B cell (primary cell): ENCODE results near the gene RALGAPA2. TPM values are rescaled to one million over a fixed set of nuclear protein-coding genes. Genes with fewer than 3 reads are reported as not detected.

ENCODE experiments used
- ATAC-seq: fragments of 200-7000 bp; cut with Tn5 transposase; one replicate; pipeline ENCODE4 v1.10.0; 2021; ENCODE audit warnings: low read depth, mild to moderate bottlenecking, moderate number of reproducible peaks, moderate library complexity
- CTCF ChIA-PET: fragments of 350-600 bp; sonication (Branson Sonifier 250); formaldehyde crosslinking; loops from one replicate; lab custom pipeline; 2021; ENCODE audit warnings: antibody characterized with exemption, inconsistent platforms; lab: Charles Lee
- POLR2A ChIA-PET: fragments of 350-600 bp; sonication (Branson Sonifier 250); formaldehyde crosslinking; loops from one replicate; lab custom pipeline; 2021; ENCODE audit warnings: antibody characterized with exemption; lab: Charles Lee
- DNase-seq: peaks from one replicate; pipeline ENCODE4 v3.0.0; 2013
- H2AFZ ChIP-seq: 2 replicates; pipeline ENCODE4 v1.6.1; 2012; ENCODE audit warnings: mild to moderate bottlenecking, low read depth, low read length; ENCODE audit not compliant: insufficient read depth, poor library complexity, severe bottlenecking
- H3K27ac ChIP-seq, 2 donors: 1 replicate in 1 of 2; 2 replicates in 1 of 2; pipeline ENCODE4 v1.5.1; 2012 to 2013; ENCODE audit warnings: low read length in 2 of 2, mild to moderate bottlenecking in 2 of 2, moderate library complexity in 1 of 2
- H3K27me3 ChIP-seq, 4 experiments: fragments of 200-600 bp in 1 of 4; sonication (generic) in 1 of 4; replicated peaks in 1 of 4; 1 replicate in 2 of 4; 2 replicates in 2 of 4; pipeline versions ENCODE4 v1.6.1 to v1.7.0; 2013 to 2016; ENCODE audit warnings: low read length in 3 of 4, mild to moderate bottlenecking in 2 of 4, mixed read lengths in 1 of 4, moderate library complexity in 1 of 4; ENCODE audit not compliant: insufficient read depth in 4 of 4, control insufficient read depth in 3 of 4; ENCODE audit errors: control extremely low read depth in 1 of 4
- H3K36me3 ChIP-seq, 2 experiments: replicated peaks in 1 of 2; 1 replicate in 1 of 2; 2 replicates in 1 of 2; pipeline versions ENCODE4 v1.6.1 to v1.7.1; 2013; ENCODE audit warnings: low read length in 1 of 2; ENCODE audit not compliant: insufficient read depth in 2 of 2, control insufficient read depth in 1 of 2; ENCODE audit errors: control extremely low read depth in 1 of 2, extremely low read depth in 1 of 2
- H3K4me1 ChIP-seq, 2 donors: fragments of 200-600 bp in 1 of 2; sonication (generic) in 1 of 2; 1 replicate in 1 of 2; 2 replicates in 1 of 2; pipeline versions ENCODE4 v1.5.1 to v1.6.1; 2013 to 2017; ENCODE audit warnings: low read length in 2 of 2; ENCODE audit not compliant: control insufficient read depth in 2 of 2, insufficient read depth in 2 of 2
- H3K4me2 ChIP-seq: replicated peaks from 2 replicates; pipeline ENCODE3; 2012; ENCODE audit warnings: mild to moderate bottlenecking, low read depth, low read length; ENCODE audit not compliant: poor library complexity, severe bottlenecking
- H3K4me3 ChIP-seq, 5 experiments: fragments of 200-600 bp in 1 of 5; sonication (generic) in 1 of 5; 1 replicate in 3 of 5; 2 replicates in 2 of 5; pipeline versions ENCODE4 v1.5.1 to v1.7.0; 2011 to 2016; ENCODE audit warnings: low read length in 4 of 5, mild to moderate bottlenecking in 4 of 5, low read depth in 2 of 5, control low read depth in 1 of 5, moderate library complexity in 1 of 5; ENCODE audit not compliant: insufficient read depth in 1 of 5; ENCODE audit errors: control extremely low read depth in 1 of 5, extremely low read depth in 1 of 5
- H3K79me2 ChIP-seq: fragments of 200-600 bp; sonication (generic); one replicate; pipeline ENCODE4 v1.6.0; 2016; ENCODE audit warnings: low read length; ENCODE audit not compliant: control insufficient read depth, insufficient read depth
- H3K9ac ChIP-seq: fragments of 200-600 bp; sonication (generic); 2 replicates; pipeline ENCODE4 v1.6.1; 2017; ENCODE audit warnings: mild to moderate bottlenecking, low read length, moderate library complexity
- H3K9me3 ChIP-seq, 3 donors: one replicate each; pipeline versions ENCODE4 v1.6.1 to v1.7.1; 2013; ENCODE audit warnings: low read length in 2 of 3; ENCODE audit not compliant: control insufficient read depth in 2 of 3, insufficient read depth in 1 of 3; ENCODE audit errors: control extremely low read depth in 1 of 3
- H4K20me1 ChIP-seq: 2 replicates; pipeline ENCODE4 v1.6.0; 2012; ENCODE audit warnings: mild to moderate bottlenecking, low read length; ENCODE audit not compliant: insufficient read depth, control insufficient read depth, poor library complexity, severe bottlenecking
- H3K27ac Mint-ChIP-seq: one replicate; pipeline ENCODE4 v1.8.0; 2021; ENCODE audit warnings: mixed read lengths
- H3K27me3 Mint-ChIP-seq: one replicate; pipeline ENCODE4 v1.8.0; 2021; ENCODE audit warnings: mixed read lengths
- H3K4me1 Mint-ChIP-seq: one replicate; pipeline ENCODE4 v1.8.0; 2021; ENCODE audit warnings: mixed read lengths
- H3K4me3 Mint-ChIP-seq: one replicate; pipeline ENCODE4 v1.8.0; 2021; ENCODE audit warnings: mixed read lengths
- H3K9me3 Mint-ChIP-seq: one replicate; pipeline ENCODE4 v1.8.0; 2022; ENCODE audit warnings: mixed read lengths; ENCODE audit not compliant: insufficient read depth
- CTCF ChIP-seq: fragments of 200-600 bp; IDR thresholded peaks from one replicate; pipeline ENCODE4 v1.8.0; 2022; ENCODE audit warnings: antibody characterized with exemption, mild to moderate bottlenecking
- EZH2 ChIP-seq: IDR thresholded peaks from 2 replicates; pipeline ENCODE4 v1.6.1; 2012; ENCODE audit warnings: borderline replicate concordance, low read depth, mild to moderate bottlenecking, moderate library complexity, low read length; ENCODE audit not compliant: insufficient read depth, poor library complexity, severe bottlenecking
- WGBS: methylation state at CpG from one replicate; pipeline ENCODE4 v1.1.5; 2013; ENCODE audit warnings: missing lambda C conversion rate; ENCODE audit not compliant: insufficient coverage; 5-methylcytosine and 5-hydroxymethylcytosine counted together
- intact Hi-C: fragments of 100-400 bp; cut with micrococcal nuclease; formaldehyde crosslinking; loops from one replicate; pipeline ENCODE4 v1.10.0; 2022
- polyA plus RNA-seq: library from polyadenylated mRNA; depleted of rRNA; stranded (reverse); fragments of >200 nt; gene quantifications from 2 replicates; pipeline ENCODE4 v1.2.3, GENCODE V29; 2012
- total RNA-seq, 2 donors: library from RNA; stranded (reverse); fragments of 120-200 nt in 1 of 2; gene quantifications; 1 replicate in 1 of 2; 2 replicates in 1 of 2; pipeline versions ENCODE4 v1.2.3 to v1.2.4, GENCODE V29; 2013 to 2022

The RALGAPA2 gene
- total and polyA plus RNA-seq, 2 donors (not counting 1 experiment from before 2014, with no cell fraction given) = 6.4 to 33.1 TPM

- H2AFZ ChIP-seq = no peak overlapping the region
- DNase-seq (no peak), ATAC-seq (no peak)
- CTCF ChIA-PET = interaction anchor here (0.7 to 2.2 kb wide), 4 partner anchors 12 to 160 kb away, joined by 3 to 29 read pairs (median 3); no protein-coding TSS in a partner anchor
- peaks cover 30% of the 10 kb centered on the region for H3K4me1 Mint-ChIP-seq
- POLR2A ChIA-PET = no interaction called here
- H3K27ac ChIP-seq = no peak overlapping the region
- H3K79me2 ChIP-seq = peaks cover 15% of the 10 kb centered on the region
- no peaks in the 10 kb centered on the region for H3K9me3 ChIP-seq
- no peak overlapping the region for H3K4me3 ChIP-seq
- H3K27ac Mint-ChIP-seq = no peak overlapping the region
- no peaks in the 10 kb centered on the region for H4K20me1 ChIP-seq
- H3K9ac ChIP-seq = no peak overlapping the region
- WGBS = no CpG with 5 or more reads among the region's 3 CpGs
- TF ChIP-seq CTCF = no peak
- TF ChIP-seq EZH2 = no peak
- H3K4me3 Mint-ChIP-seq = no peak overlapping the region
- intact Hi-C loops = loop anchor here (10.0 kb wide), 1 partner anchor 49 kb away; the partner anchor contains the start of gene RALGAPA2
- H3K9me3 Mint-ChIP-seq = no peaks in the 10 kb centered on the region
- peaks cover 23 to 26% of the 10 kb centered on the region in 2 donors for H3K4me1 ChIP-seq
- H3K27me3 Mint-ChIP-seq = no peaks in the 10 kb centered on the region
- H3K27me3 ChIP-seq = no peaks in the 10 kb centered on the region
- H3K36me3 ChIP-seq = no peaks in the 10 kb centered on the region
- no peak overlapping the region for H3K4me2 ChIP-seq
These were observed 46.7 kb downstream of the RALGAPA2 start for GRCh38 chr20:20665606-20666332.
